Measurements from ENCODE around the gene SFRP5. TPM values are rescaled to one million over a fixed set of nuclear protein-coding genes. Genes with fewer than 3 reads are reported as not detected.

SFRP5 gene
- total RNA-seq, 1 donor from 2014 or later: 1.6 TPM

- DNase-seq (ENCODE audit: low spot score in 2 of 2) (no peak), FAIRE-seq (no peak)
Observed at GRCh38 chr10:97766996-97767924, 4.5 kb downstream of the SFRP5 start.

- no peak for DNase-seq (ENCODE audit: low spot score in 2 of 2)
- FAIRE-seq: no peak
Observed at GRCh38 chr10:97766106-97766810, 5.5 kb downstream of the SFRP5 start.

- no peak for FAIRE-seq
- no peak for DNase-seq (ENCODE audit: low spot score in 2 of 2)
Observed at GRCh38 chr10:97765201-97765600, 6.6 kb downstream of the SFRP5 start.

GRCh38 chr10:97764519-97764931 lies 7.3 kb downstream of the SFRP5 start:
- FAIRE-seq (no peak), DNase-seq (ENCODE audit: low spot score in 2 of 2) (no peak)

- DNase-seq (ENCODE audit: low spot score in 2 of 2): no peak
- FAIRE-seq: no peak
Observed at GRCh38 chr10:97763947-97764346, 7.9 kb downstream of the SFRP5 start.

- no peak for FAIRE-seq
- DNase-seq (ENCODE audit: low spot score in 2 of 2): no peak
Observed at GRCh38 chr10:97763411-97763810, 8.4 kb downstream of the SFRP5 start.

GRCh38 chr10:97762816-97763215 lies 9.0 kb downstream of the SFRP5 start:
- DNase-seq (ENCODE audit: low spot score in 2 of 2) (no peak), FAIRE-seq (no peak)

GRCh38 chr10:97762056-97762455 lies 9.7 kb downstream of the SFRP5 start:
- FAIRE-seq: no peak
- no peak for DNase-seq (ENCODE audit: low spot score in 2 of 2)

- no peak for DNase-seq (ENCODE audit: low spot score in 2 of 2)
- FAIRE-seq: no peak
Observed at GRCh38 chr10:97761331-97761865, 10.4 kb downstream of the SFRP5 start.

GRCh38 chr10:97760461-97761257 lies 11.1 kb downstream of the SFRP5 start:
- no peak for DNase-seq (ENCODE audit: low spot score in 2 of 2)
- FAIRE-seq: no peak

GRCh38 chr10:97759946-97760345 lies 11.9 kb downstream of the SFRP5 start:
- FAIRE-seq (no peak), DNase-seq (ENCODE audit: low spot score in 2 of 2) (no peak)

GRCh38 chr10:97759158-97759887 lies 12.5 kb downstream of the SFRP5 start:
- peak; percentile 67 to 86 for DNase-seq (ENCODE audit: low spot score in 2 of 2)
- no peak for FAIRE-seq

GRCh38 chr10:97757471-97757870 lies 14.3 kb downstream of the SFRP5 start:
- DNase-seq (ENCODE audit: low spot score in 2 of 2) (no peak), FAIRE-seq (no peak)

GRCh38 chr10:97755718-97756117 lies 16.1 kb downstream of the SFRP5 start:
- FAIRE-seq: no peak
- no peak for DNase-seq (ENCODE audit: low spot score in 2 of 2)

- DNase-seq (ENCODE audit: low spot score in 2 of 2) (no peak), FAIRE-seq (no peak)
Observed at GRCh38 chr10:97754726-97755125, 17.1 kb downstream of the SFRP5 start.

GRCh38 chr10:97752956-97753355 lies 18.8 kb downstream of the SFRP5 start:
- DNase-seq (ENCODE audit: low spot score in 2 of 2) (no peak), FAIRE-seq (no peak)

- DNase-seq (ENCODE audit: low spot score in 2 of 2) (no peak), FAIRE-seq (no peak)
Observed at GRCh38 chr10:97748116-97748515, 23.7 kb downstream of the SFRP5 start.

- DNase-seq (ENCODE audit: low spot score in 2 of 2): no peak
- no peak for FAIRE-seq
Observed at GRCh38 chr10:97747573-97747972, 24.2 kb downstream of the SFRP5 start.

- DNase-seq (ENCODE audit: low spot score in 2 of 2): no peak
- FAIRE-seq: no peak
Observed at GRCh38 chr10:97744405-97745035, 27.3 kb downstream of the SFRP5 start.
